CD14-positive monocyte (primary cell): Measurements from ENCODE around the gene CRTC3. TPM values are rescaled to one million over a fixed set of nuclear protein-coding genes. Genes with fewer than 3 reads are reported as not detected.

Experiments
- DNase-seq, 3 donors: peaks; one replicate each; pipeline ENCODE4 v3.0.0-alpha.2; 2011 to 2022
- H2AFZ ChIP-seq: 2 replicates; pipeline ENCODE4 v1.6.0; 2012; ENCODE audit warnings: mild to moderate bottlenecking, low read depth, low read length, inconsistent platforms; ENCODE audit not compliant: insufficient read depth, poor library complexity, severe bottlenecking
- H3K27ac ChIP-seq, 2 donors: 1 replicate in 1 of 2; 2 replicates in 1 of 2; pipeline ENCODE4 v1.5.1; 2012 to 2013; ENCODE audit warnings: low read length in 2 of 2, control low read depth in 1 of 2, inconsistent platforms in 1 of 2, low read depth in 1 of 2, mild to moderate bottlenecking in 1 of 2
- H3K27me3 ChIP-seq, 2 donors: one replicate each; pipeline versions ENCODE4 v1.6.0 to v1.6.1; 2011 to 2013; ENCODE audit warnings: low read length in 2 of 2; ENCODE audit not compliant: control insufficient read depth in 2 of 2, insufficient read depth in 2 of 2
- H3K36me3 ChIP-seq, 2 donors: replicated peaks in 1 of 2; 1 replicate in 1 of 2; 2 replicates in 1 of 2; pipeline versions ENCODE4 v1.5.1 to v1.6.1; 2012 to 2013; ENCODE audit warnings: low read length in 2 of 2, control low read depth in 1 of 2, inconsistent platforms in 1 of 2, mild to moderate bottlenecking in 1 of 2; ENCODE audit not compliant: insufficient read depth in 2 of 2, control insufficient read depth in 1 of 2
- H3K4me1 ChIP-seq, 2 donors: 1 replicate in 1 of 2; 2 replicates in 1 of 2; pipeline versions ENCODE4 v1.5.1 to v1.6.1; 2012 to 2013; ENCODE audit warnings: low read length in 2 of 2, control low read depth in 1 of 2, inconsistent platforms in 1 of 2, mild to moderate bottlenecking in 1 of 2, moderate library complexity in 1 of 2; ENCODE audit not compliant: insufficient read depth in 2 of 2, control insufficient read depth in 1 of 2
- H3K4me2 ChIP-seq: replicated peaks from 2 replicates; pipeline ENCODE3; 2012; ENCODE audit warnings: low read length, moderate library complexity, mild to moderate bottlenecking; ENCODE audit not compliant: poor library complexity, severe bottlenecking; ENCODE audit errors: extremely low read depth
- H3K4me3 ChIP-seq, 3 experiments: fragments of 200-600 bp in 1 of 3; sonication (generic) in 1 of 3; replicated peaks in 1 of 3; 1 replicate in 2 of 3; 2 replicates in 1 of 3; pipeline ENCODE4 v1.5.1; 2011 to 2013; ENCODE audit warnings: low read length in 3 of 3, mild to moderate bottlenecking in 3 of 3, control low read depth in 2 of 3, low read depth in 2 of 3, inconsistent platforms in 1 of 3, moderate library complexity in 1 of 3
- H3K79me2 ChIP-seq: 2 replicates; pipeline ENCODE4 v1.6.0; 2012; ENCODE audit warnings: mild to moderate bottlenecking, control low read depth, inconsistent platforms, low read length, moderate library complexity; ENCODE audit not compliant: insufficient read depth
- H3K9ac ChIP-seq: 2 replicates; pipeline ENCODE4 v1.6.0; 2017; ENCODE audit warnings: low read length, mild to moderate bottlenecking; ENCODE audit not compliant: insufficient read depth, poor library complexity, severe bottlenecking
- H3K9me3 ChIP-seq, 2 donors: replicated peaks in 1 of 2; 1 replicate in 1 of 2; 2 replicates in 1 of 2; pipeline versions ENCODE4 v1.5.1 to v1.6.1; 2012 to 2013; ENCODE audit warnings: low read length in 2 of 2, control low read depth in 1 of 2; ENCODE audit not compliant: control insufficient read depth in 1 of 2, insufficient read depth in 1 of 2
- H4K20me1 ChIP-seq: 2 replicates; pipeline ENCODE4 v1.6.0; 2012; ENCODE audit warnings: mild to moderate bottlenecking, low read length, control low read depth, moderate library complexity; ENCODE audit not compliant: insufficient read depth
- H3K27ac Mint-ChIP-seq, 7 donors: one replicate each; pipeline ENCODE4 v1.8.0; 2020; ENCODE audit warnings: mild to moderate bottlenecking in 7 of 7, mixed read lengths in 7 of 7, moderate library complexity in 6 of 7, inconsistent platforms in 2 of 7
- H3K27me3 Mint-ChIP-seq, 3 donors: one replicate each; pipeline ENCODE4 v1.8.0; 2021 to 2022; ENCODE audit warnings: low read depth in 3 of 3, mild to moderate bottlenecking in 3 of 3, mixed read lengths in 3 of 3, moderate library complexity in 3 of 3, inconsistent platforms in 1 of 3
- H3K36me3 Mint-ChIP-seq, 2 donors: one replicate each; pipeline ENCODE4 v1.8.0; 2020; ENCODE audit warnings: mixed read lengths in 2 of 2, inconsistent platforms in 1 of 2, mild to moderate bottlenecking in 1 of 2
- H3K4me1 Mint-ChIP-seq: one replicate; pipeline ENCODE4 v1.8.0; 2020; ENCODE audit warnings: mild to moderate bottlenecking, mixed read lengths
- H3K4me3 Mint-ChIP-seq, 2 donors: one replicate each; pipeline ENCODE4 v1.8.0; 2020; ENCODE audit warnings: mild to moderate bottlenecking in 2 of 2, mixed read lengths in 2 of 2, moderate library complexity in 1 of 2
- H3K9me3 Mint-ChIP-seq, 7 donors: one replicate each; pipeline ENCODE4 v1.8.0; 2020 to 2022; ENCODE audit warnings: mixed read lengths in 7 of 7, mild to moderate bottlenecking in 6 of 7, moderate library complexity in 6 of 7, inconsistent platforms in 2 of 7
- WGBS: methylation state at CpG from one replicate; pipeline ENCODE4 v1.1.5; 2013; ENCODE audit warnings: missing lambda C conversion rate; ENCODE audit not compliant: insufficient coverage; 5-methylcytosine and 5-hydroxymethylcytosine counted together
- intact Hi-C, 2 donors: fragments of 100-400 bp; cut with micrococcal nuclease; formaldehyde crosslinking; loops; one replicate each; pipeline versions ENCODE4 v1.15.0 to v1.15.1; 2023
- polyA plus RNA-seq, 3 donors: library from polyadenylated mRNA; depleted of rRNA in 1 of 3; unstranded in 2 of 3; stranded (reverse) in 1 of 3; fragments of 300-500 nt in 2 of 3; fragments of >200 nt in 1 of 3; fragmentation: Illumina TruSeq in 2 of 3; gene quantifications; 1 replicate in 2 of 3; 2 replicates in 1 of 3; pipeline ENCODE4 v1.2.3, GENCODE V29; 2012 to 2021
- TF ChIP-seq, protein P1 (sequence below): fragments of 200-600 bp; IDR thresholded peaks from one replicate; pipeline ENCODE4 v1.8.0; 2022; ENCODE audit warnings: antibody characterized with exemption, mild to moderate bottlenecking

CRTC3 gene
- polyA plus RNA-seq, 3 donors, result 6.0 to 25.4 (median 12.2) TPM

DNA sequence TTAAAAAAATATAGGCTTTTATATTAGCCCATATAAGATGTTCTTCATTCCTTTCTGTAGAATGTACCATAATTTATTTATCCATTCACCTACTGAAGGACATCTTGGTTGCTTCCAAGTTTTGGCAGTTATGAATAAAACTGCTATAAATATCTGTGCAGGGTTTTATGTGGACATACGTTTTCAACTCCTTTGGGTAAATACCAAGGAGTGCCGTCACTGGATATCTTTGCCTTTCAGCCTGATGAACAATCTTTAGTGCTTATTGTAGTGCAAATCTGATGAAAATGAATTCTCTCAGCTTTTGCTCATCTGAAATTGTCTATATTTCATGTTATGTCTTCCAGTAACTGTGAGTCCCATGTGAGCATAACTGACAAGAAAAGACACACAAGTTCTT lies 160.9 kb downstream of the CRTC3 start:
- no peak overlapping the region for H3K27ac ChIP-seq
- H3K79me2 ChIP-seq, result no peaks in the 10 kb centered on the region
- no peak overlapping the region for H3K4me3 Mint-ChIP-seq
- H4K20me1 ChIP-seq, result no peaks in the 10 kb centered on the region
- no peak overlapping the region for H3K27ac Mint-ChIP-seq
- no peak overlapping the region for H3K4me3 ChIP-seq
- no peak overlapping the region for H2AFZ ChIP-seq
- H3K9me3 Mint-ChIP-seq, result peaks cover 0 to 7% (median 2%) of the 10 kb centered on the region in 7 donors
- peaks cover 0 to 4% of the 10 kb centered on the region in 2 donors for H3K9me3 ChIP-seq
- H3K27me3 Mint-ChIP-seq, result peaks cover 0 to 2% (median 0%) of the 10 kb centered on the region in 3 donors
- DNase-seq, result no peak
- H3K36me3 ChIP-seq, result no peaks in the 10 kb centered on the region
- TF ChIP-seq, protein P1, sequence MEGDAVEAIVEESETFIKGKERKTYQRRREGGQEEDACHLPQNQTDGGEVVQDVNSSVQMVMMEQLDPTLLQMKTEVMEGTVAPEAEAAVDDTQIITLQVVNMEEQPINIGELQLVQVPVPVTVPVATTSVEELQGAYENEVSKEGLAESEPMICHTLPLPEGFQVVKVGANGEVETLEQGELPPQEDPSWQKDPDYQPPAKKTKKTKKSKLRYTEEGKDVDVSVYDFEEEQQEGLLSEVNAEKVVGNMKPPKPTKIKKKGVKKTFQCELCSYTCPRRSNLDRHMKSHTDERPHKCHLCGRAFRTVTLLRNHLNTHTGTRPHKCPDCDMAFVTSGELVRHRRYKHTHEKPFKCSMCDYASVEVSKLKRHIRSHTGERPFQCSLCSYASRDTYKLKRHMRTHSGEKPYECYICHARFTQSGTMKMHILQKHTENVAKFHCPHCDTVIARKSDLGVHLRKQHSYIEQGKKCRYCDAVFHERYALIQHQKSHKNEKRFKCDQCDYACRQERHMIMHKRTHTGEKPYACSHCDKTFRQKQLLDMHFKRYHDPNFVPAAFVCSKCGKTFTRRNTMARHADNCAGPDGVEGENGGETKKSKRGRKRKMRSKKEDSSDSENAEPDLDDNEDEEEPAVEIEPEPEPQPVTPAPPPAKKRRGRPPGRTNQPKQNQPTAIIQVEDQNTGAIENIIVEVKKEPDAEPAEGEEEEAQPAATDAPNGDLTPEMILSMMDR, result no peak
- H3K4me2 ChIP-seq, result no peak overlapping the region
- H3K36me3 Mint-ChIP-seq, result no peaks in the 10 kb centered on the region
- no peaks in the 10 kb centered on the region for H3K27me3 ChIP-seq
- H3K4me1 Mint-ChIP-seq, result peaks cover 16% of the 10 kb centered on the region
- H3K9ac ChIP-seq, result no peak overlapping the region
- intact Hi-C loops, result loop anchor here in 1 of 2 donors (5.0 kb wide), 1 partner anchor 38 kb away; no protein-coding TSS in a partner anchor
- H3K4me1 ChIP-seq, result peaks cover 14 to 17% of the 10 kb centered on the region in 2 donors
- 90% methylated on average over 2 of the region's 2 CpGs for WGBS

DNA sequence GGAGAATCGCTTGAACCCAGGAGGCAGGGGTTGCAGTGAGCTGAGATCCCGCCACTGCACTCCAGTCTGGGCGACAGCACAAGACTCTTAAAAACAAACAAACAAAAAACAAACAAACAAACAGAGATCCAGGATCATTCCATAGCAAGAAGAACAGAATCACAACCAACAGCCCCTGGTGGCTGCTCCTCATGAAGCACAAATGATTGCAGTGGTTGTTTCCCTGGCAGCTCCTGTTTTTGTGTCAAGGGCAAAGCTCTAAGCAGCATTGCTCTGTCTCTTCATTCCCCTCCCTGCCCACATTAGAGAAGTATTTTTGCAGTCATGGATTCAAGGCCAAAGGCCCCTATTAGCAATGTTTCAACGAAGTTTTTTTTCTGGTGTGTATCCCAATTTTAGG lies 161.6 kb downstream of the CRTC3 start:
- intact Hi-C loops, result loop anchor here in 1 of 2 donors (5.0 kb wide), 1 partner anchor 39 kb away; no protein-coding TSS in a partner anchor

More for the DNA sequence above, 161.6 kb downstream of the CRTC3 start:
- no peak overlapping the region for H3K4me2 ChIP-seq
- no peaks in the 10 kb centered on the region for H3K36me3 ChIP-seq
- Mint-ChIP-seq H3K27me3 (peaks cover 0 to 2% (median 0%) of the 10 kb centered on the region in 3 donors), H3K4me3 (no peak overlapping the region), H3K36me3 (no peaks in the 10 kb centered on the region), H3K4me1 (peaks cover 9% of the 10 kb centered on the region), H3K9me3 (peaks cover 0 to 7% (median 2%) of the 10 kb centered on the region in 7 donors), H3K27ac (no peak overlapping the region)
- H4K20me1 ChIP-seq, result no peaks in the 10 kb centered on the region
- H3K27me3 ChIP-seq, result no peaks in the 10 kb centered on the region
- H3K9me3 ChIP-seq, result peaks cover 0 to 4% of the 10 kb centered on the region in 2 donors
- H3K4me1 ChIP-seq, result peaks cover 8 to 9% of the 10 kb centered on the region in 2 donors
- H3K79me2 ChIP-seq, result no peaks in the 10 kb centered on the region
- WGBS, result 95% methylated on average over 4 of the region's 4 CpGs
- DNase-seq, result no peak
- TF ChIP-seq, protein P1, result no peak
- H3K27ac ChIP-seq, result no peak overlapping the region
- H2AFZ ChIP-seq, result no peak overlapping the region
- no peak overlapping the region for H3K9ac ChIP-seq
- H3K4me3 ChIP-seq, result no peak overlapping the region
